Measurements from ENCODE around the gene CD177.
A peak's percentile ranks its signal among the peaks of the same experiment; 100 is the strongest.
"Not testable (repeated sequence)": the region's sequence is repeated elsewhere in the genome, so short reads cannot be mapped to it uniquely, and the experiment has no call there.

Gene CD177

DNA sequence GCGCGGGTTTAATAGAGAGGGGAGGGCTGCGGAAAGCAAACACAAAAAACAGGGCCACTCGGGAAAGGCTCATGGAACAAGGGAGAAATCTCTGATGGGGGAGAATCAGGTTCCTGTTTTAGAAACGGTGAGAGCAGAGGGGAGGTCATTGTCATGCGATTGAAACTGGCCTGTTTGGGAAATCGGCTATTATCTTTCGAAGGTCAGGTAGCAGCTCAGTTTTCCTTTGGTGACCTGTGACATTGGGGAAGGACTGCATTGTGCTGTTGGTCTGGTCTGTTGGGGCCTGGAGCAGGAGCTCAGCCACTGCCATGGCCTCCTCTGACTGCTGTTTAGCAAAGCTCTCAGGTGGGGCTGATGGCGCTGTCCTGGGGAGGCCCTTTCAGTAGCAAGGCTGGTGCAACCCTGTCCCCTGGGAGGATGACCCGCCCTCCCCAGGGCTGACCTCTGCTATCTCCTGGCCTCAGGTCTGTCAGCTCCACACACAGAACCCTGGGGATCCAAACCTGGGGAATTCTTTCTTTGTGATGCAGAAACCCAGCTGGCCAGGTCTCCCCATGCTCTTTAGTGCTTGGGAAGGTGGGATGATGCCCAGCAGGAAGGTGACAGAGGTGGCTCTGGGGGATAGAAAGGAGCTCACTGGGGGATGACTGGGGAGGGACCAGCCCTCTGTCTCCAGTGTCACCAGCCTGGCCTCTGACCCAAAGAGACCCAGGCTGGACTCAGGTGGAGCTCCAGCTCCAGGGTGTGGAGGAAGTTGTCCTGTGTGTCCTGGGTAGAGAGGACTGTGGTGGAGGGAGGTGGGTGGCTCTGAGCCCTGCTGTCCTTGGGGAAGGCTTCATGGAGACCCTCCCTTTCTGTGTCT, 21.2 kb upstream of the CD177 start:
- no peak for DNase-seq

DNA sequence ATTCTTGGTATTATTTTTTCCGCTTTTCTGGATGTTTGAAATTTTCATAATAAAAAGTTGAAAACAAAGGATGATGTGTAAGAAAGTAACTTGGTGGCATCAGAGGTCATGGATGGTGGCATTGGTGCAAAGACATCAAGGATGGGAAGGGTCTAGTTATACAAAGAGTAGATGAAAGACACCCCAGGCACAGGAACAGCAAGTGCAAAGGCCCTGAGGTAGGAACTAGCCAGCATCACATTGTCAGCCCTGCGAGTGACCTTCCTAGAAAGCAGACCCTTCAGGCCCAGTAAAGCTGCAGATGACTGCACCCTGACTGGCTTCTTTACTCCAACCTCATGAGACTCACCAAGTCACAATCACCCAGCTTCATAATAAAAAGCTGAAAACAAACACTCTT, 17.0 kb upstream of the CD177 start:
- DNase-seq = not testable (repeated sequence)

DNA sequence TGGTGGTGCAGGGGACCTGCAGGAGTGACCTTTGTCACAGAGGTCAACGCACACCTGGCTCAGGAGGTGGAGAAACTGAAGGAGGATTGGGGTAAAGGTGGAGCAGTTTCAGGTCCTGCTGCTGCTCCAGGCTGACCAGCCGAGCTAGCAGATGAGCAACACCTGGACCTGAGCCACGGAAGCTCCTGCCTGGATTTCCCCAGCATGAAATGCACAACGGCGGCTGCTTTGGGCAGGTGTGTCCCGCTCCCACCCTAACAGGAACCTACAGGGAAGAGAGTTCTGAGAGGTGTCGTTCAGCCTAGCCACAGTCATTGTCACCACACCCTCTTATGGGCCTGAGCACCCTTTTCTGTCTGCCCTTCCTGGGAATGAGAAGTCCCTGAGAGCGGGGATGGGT, 15.7 kb upstream of the CD177 start:
- DNase-seq = no peak

DNA sequence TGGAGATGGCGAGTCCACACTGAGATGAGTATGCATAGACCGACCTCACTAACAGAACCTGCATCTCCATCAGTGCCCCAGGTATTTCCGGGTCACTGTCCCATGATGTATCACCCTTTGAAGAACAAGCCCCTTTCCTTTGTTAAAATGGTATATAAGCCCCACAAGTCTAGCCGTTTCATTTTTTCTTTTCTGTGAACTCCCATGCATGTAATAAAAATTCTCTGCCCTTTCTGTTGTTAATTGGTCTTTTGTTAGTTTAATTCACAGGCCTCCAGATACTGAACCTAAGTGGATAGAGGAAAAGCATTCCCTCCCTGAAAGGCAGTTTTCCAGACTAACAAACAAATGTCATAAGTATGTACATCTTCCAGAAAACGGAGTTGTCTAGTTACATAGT, 15.0 kb upstream of the CD177 start:
- DNase-seq = no peak

DNA sequence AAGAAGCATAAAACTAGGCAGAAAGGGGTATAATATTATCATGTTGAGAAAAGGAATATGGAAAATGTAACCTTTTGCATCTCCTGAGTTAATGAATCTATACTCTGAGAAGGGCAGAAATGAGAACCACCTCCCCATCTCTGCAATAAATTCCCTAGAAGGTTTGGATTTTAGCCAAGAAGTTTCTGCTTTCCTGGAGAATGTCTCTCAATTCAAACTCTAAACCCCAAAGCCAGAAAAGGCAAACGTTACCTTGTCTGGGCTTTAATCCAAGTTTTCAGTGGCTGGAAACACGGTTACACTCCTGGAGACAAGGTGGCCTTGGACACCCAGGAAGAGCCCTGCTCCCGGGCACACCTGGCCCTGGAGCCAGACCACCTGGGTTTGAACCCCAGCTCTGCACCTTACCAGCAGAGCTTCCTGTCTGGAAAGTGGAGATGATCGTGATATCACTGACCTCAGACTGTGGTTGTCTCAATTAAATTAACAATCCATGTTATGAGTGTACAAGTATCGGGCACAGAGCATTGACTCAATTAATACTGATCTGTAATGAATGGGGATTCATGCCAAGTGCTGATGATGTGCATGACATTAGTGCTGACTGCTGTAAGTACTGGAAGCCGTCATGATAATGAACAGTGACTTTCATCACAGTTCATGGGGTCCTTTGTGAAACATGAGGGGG, 14.1 kb upstream of the CD177 start:
- DNase-seq = peak; percentile 20

DNA sequence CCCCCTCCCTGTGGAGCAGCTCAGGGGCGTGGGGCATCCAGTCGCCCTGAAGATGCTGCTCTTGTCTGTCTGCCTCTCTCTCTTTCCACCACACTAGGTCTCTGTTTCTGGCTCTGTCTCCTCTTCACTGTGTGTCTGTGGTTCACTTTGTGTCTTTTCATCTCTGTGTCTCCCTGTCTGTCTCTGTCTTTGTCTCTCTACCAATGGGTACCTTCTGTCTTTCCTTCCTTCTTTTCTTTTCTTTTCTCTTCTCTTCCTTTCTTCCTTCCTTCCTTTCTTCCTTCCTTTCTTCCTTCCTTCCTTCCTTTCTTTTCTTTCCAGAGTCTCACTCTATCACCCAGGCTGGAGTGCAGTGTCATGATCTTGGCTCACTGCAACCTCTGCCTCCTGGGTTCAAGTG, 13.4 kb upstream of the CD177 start:
- not testable (repeated sequence) for DNase-seq

DNA sequence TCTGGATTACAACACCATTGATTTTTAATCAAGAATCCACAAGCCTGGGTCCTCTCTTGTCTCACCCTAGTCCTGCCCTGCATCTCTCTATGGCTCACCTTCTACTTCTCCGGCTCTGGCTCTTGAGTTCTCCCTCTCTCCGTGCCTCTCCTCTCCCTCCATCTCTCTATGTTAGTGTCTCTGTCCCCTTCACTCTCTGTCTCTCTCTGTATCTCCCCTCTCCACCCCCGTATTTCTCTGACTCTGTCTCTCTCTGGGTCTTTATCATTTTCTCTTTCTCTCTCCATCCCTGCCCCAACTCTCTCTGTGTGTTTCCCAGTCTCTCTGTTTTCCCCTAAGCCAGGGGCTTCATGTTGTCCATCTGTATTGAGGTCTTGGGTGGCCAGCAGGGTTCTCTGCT, 12.4 kb upstream of the CD177 start:
- DNase-seq = not testable (repeated sequence)

DNA sequence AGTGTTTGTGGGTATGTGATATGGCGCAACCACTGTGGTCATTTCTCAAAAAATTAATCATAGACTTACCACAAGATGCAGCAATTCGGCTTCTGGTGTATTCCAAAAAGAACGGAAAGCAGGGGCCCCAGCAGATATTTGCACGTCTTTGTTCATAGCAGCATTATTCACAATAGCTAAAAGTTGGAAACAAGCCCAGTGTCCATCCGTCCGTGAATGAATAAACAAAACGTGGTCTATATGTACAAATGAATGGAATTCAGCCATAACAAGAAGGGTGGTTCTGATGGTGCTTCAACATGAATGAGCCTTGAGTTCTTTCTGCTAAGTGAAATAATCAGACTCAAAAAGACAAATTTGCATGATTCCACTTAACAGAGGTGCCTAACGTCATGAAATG, 11.4 kb upstream of the CD177 start:
- peak; percentile 97 for DNase-seq

DNA sequence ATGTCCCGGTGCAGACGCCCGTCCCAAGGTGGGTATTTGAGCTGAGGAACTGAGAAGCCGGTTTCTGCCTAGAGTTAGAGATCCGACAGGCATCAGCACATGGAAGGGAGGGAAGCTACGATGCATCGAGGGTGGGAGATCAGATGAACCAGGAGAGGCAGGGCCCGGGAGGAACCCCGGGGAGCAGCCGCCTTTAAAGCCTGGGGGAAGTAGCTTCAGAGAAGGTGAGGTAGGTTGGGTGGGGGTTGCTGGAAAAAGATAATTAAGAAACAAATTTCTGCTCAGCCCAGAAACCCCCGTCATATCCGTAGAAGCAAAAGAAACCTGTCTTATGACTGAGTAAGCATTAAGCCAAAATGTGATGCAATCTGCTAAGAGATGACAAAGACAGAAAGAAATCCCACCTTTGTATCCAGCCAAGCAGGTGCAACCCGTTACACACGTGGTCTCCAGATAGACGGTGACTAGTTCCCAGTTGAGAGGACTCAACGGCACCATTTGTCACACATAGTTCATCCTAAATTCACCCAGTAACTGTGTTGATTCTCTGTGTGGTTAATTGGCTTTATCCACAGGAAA, 9.1 kb upstream of the CD177 start:
- DNase-seq = not testable (repeated sequence)

DNA sequence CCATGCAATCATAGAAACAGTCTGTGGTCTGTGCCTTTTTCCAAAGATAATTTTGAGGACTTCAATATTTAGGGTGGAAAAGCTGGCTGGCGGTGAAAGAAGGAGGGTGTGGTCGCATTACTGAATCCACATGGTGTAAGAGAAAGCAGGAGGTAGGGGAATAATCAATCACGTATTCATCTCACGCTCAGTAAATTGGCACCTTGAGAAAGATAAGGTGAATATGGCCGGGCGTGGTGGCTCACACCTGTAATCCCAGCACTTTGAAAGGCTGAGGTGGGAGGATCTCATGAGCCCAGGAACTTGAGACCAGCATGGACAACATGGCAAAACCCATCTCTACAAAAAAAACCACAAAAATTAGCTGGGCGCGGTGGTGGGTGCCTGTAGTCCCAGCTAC, 3.7 kb upstream of the CD177 start:
- DNase-seq = not testable (repeated sequence)

DNA sequence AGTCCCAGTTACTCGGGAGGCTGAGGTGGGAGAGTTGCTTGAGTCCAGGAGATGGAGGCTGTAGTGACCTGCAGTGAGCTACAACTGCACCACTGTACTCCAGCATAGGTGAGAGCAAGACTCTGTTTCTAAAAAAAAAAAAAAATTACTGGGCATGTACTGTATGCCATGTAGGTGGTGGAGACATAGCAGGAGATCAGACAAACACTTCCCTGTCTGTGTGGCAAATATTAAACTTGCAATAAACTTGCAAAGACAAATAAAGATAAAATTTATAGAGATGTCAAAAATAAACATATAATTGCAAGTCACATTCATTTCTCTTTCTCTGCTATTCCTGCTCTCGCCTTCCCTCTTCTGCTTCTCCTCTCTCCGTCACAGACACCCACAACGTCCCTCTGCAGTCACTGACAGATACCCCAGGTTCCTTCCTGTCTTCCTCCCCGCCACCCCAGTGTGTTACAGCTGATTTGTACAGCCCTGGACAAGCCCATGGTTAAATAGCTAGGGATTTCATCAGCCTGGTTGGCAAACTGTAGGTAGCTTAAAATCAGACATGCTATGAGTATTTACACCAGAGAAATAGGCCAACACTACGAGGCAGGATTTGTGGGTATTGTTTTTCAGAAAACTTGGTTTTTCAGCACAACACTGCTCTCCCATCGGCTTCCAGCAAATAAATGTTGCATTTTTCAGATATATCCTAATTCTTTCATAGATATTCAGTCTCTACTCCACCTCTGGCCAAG, 1.3 kb upstream of the CD177 start:
- DNase-seq = no peak

DNA sequence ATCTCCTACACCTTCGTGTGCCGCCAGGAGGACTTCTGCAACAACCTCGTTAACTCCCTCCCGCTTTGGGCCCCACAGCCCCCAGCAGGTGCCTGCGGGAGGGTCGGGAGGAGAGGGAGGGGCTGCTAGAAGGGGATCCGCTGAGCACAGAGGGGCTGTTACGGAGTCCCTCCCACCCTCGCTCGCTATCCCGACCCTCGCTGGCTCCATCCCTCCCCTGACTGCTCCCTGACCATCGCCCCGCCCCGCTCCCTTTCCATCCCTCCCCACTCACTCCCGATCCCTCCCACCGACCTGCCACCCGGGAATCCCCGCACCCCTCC, 780 bp downstream of the CD177 start:
- DNase-seq = no peak

DNA sequence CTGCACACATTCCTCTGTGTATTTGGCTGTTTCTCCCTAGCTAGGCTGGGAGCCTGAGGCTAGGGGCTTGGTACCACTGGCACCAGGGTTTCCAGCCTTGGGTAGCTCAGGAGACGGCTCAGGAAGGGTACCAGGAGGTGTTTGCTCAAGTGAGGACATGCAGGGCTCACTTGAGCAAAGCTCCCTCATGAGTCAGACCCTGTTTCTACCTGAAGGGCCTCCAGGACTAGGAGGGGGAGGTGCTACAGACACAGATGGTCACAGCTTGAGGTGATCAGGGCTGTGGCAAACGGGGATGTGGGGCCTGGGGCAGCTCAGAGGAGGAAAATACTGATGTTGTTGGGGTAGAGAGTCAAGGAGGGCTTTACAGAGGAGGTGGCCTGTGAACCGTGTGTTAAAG, 3.3 kb downstream of the CD177 start:
- not testable (repeated sequence) for DNase-seq

DNA sequence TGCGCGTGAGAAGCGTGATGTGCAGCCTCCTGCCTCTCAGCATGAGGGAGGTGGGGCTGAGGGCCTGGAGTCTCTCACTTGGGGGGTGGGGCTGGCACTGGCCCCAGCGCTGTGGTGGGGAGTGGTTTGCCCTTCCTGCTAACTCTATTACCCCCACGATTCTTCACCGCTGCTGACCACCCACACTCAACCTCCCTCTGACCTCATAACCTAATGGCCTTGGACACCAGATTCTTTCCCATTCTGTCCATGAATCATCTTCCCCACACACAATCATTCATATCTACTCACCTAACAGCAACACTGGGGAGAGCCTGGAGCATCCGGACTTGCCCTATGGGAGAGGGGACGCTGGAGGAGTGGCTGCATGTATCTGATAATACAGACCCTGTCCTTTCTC, 8.7 kb downstream of the CD177 start:
- DNase-seq = no peak

DNA sequence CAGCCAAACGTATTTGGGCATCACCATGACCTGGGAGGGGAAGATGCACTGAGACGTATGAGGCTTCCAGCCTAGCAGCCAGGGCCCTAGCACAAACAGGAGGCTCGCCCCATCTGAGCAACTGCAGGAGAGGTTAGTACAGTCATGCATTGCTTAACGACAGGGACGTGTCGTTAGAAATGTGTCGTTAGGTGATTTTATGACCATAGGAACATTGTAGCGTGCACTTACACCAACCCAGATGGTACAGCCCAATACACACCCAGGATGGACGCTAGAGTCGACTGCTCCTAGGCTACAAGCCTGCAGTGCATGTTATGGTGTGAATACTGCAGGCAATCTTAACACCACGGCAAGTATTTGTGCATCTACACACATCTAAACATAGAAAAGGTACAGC, 9.3 kb downstream of the CD177 start:
- DNase-seq = no peak

DNA sequence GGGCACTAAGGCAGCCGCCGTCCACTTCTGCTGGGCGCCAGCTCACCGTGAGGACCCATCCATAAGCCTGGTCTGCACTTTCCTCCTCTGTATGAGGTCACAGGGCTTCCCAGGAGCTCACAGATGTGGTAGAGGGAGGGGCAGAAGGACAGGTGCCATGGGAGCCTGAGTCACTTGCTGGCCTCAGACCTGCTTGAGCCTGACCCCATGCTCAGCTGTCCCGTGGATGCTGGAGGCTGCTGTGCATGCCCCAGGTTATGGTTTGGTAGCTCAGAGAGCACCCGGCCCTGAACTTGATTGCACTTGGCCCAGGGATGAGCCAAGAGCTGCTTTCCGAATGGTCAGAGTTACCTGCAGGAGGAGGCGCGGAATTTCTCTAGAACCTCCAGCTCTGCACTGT, 12.2 kb downstream of the CD177 start:
- DNase-seq = not testable (repeated sequence)

DNA sequence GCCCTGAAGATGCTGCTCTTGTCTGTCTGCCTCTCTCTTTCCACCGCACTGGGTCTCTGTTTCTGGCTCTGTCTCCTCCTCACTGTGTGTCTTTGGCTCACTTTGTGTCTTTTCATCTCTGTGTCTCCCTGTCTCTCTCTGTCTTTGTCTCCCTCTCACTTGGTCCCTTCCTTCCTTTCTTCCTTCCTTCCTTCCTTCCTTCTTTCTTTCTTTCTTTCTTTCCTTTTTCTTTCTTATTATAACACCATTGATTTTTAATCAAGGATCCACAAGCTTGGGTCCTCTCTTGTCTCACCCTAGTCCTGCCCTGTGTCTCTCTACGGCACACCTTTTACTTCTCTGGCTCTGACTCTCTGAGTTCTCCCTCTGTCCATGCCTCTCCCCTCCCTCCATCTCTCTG, 14.3 kb downstream of the CD177 start:
- no peak for DNase-seq

DNA sequence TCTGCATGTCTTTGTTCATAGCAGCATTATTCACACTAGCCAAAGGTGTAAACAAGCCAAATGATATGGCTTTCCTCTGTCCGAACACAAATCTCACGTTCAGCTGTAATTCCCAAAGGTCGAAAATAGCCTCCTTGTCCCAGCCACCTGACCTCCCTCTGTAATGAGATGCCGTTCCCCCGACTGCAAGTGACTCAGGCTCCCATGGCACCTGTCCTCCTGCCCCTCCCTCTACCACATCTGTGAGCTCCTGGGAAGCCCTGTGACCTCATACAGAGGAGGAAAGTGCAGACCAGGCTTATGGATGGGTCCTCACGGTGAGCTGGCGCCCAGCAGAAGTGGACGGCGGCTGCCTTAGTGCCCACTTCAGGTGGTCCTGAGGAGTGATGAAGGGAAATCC, 15.4 kb downstream of the CD177 start:
- DNase-seq = peak; percentile 30

DNA sequence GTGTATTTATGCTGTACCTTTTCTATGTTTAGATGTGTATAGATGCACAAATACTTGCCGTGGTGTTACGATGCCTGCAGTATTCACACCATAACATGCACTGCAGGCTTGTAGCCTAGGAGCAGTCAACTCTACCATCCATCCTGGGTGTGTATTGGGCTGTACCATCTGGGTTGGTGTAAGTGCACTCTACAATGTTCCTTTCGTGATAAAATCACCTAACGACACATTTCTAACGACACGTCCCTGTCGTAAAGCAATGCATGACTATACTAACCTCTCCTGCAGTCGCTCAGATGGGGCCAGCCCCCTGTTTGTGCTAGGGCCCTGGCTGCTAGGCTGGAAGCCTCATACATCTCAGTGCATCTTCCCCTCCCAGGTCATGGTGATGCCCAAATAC, 18.4 kb downstream of the CD177 start:
- no peak for DNase-seq

DNA sequence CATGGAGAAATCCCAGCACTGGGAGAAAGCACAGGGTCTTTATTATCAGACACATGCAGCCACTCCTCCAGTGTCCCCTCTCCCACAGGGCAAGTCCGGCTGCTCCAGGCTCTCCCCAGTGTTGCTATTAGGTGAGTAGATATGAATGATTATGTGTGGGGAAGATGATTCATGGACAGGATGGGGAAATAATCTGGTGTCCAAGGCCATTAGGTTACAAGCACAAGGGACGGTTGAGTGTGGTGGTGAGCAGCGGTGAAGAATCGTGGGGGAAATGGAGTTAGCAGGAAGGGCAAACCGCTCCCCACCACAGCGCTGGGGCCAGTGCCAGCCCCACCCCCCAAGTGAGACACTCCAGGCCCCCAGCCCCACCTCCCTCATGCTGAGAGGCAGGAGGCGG, 19.0 kb downstream of the CD177 start:
- DNase-seq = no peak

DNA sequence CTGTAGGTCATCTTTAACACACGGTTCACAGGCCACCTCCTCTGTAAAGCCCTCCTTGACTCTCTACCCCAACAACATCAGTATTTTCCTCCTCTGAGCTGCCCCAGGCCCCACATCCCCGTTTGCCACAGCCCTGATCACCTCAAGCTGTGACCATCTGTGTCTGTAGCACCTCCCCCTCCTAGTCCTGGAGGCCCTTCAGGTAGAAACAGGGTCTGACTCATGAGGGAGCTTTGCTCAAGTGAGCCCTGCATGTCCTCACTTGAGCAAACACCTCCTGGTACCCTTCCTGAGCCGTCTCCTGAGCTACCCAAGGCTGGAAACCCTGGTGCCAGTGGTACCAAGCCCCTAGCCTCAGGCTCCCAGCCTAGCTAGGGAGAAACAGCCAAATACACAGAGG, 24.1 kb downstream of the CD177 start:
- not testable (repeated sequence) for DNase-seq

DNA sequence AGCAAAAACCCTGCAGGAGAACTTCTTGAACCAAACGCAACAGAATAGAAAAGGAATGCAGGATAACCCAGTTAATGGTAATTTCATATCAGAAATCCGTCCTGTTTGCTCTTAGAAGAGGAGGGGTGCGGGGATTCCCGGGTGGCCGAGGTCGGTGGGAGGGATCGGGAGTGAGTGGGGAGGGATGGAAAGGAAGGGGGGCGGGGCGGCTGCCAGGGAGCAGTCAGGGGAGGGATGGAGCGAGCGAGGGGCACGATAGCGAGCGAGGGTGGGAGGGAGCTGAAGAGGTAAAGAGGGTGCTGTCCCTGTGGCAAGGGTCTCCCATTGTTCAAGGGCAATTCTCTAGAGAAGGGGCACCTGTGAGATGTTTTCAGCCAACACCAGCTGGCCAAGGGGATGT, 26.5 kb downstream of the CD177 start:
- no peak for DNase-seq

DNA sequence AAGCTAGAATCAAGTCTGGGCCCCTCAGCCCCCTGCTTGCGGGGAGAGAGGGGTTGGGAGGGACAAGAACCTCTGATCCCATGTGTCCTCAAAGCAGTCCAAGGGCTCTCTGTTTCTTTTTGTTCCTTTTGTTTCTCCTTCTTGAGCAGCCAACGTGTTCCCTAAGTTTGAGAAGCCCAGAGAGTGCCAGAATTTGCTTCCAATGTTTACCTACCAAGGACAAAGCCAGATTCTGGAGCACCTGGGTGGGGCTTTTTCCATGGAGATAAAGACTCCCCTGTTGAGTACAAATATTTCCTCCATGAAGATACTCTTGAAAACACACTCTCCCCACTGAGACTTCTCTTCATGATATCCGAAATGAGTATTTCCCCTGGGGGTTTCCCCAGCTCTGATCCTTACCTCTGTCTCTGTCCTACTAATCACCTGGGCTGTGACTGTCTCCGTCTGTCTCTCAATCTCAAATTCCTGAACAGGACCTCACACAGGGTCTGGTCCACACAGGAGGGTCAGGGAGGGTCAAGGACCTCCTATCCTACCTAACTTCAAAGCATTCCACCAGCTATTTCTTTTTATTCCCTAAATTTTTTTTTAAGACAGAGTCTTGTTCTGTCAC, 27.4 kb downstream of the CD177 start:
- DNase-seq = no peak
